GM12873 (cell line): ENCODE measurements around the gene ABTB2.

Experiments
- TF ChIP-seq, protein P1 (sequence below): IDR thresholded peaks from 2 replicates; pipeline ENCODE4 v1.5.1; 2012; ENCODE audit warnings: low read depth, mild to moderate bottlenecking, moderate library complexity, low read length, control low read depth; ENCODE audit not compliant: insufficient read depth; ENCODE audit errors: missing control alignments

Gene ABTB2

DNA sequence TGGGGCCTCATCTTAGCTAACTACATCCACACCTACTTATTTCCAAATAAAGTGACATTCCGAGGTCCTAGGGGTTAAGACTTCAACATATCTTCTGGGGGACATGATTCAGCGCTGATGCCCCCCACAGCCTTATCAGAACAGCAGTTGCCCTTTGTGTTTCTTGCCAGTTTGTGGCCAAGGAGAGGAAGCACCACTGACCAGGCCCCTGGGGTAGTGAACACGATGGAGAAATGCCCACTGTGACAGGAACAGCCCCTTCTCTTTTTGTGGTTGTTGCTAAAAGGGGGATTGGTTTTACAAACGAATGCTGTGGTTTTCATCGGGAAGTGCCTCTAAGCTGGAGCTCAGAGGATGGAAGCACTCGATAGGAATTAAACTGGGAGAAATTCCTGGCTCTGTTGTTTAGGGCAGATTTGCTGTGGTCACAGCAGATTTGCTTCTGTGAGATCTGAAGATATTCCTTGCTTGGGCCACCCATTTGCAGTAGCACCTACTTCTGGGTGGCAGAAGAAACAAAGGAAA, 88.8 kb downstream of the ABTB2 start:
- TF ChIP-seq, protein P1, sequence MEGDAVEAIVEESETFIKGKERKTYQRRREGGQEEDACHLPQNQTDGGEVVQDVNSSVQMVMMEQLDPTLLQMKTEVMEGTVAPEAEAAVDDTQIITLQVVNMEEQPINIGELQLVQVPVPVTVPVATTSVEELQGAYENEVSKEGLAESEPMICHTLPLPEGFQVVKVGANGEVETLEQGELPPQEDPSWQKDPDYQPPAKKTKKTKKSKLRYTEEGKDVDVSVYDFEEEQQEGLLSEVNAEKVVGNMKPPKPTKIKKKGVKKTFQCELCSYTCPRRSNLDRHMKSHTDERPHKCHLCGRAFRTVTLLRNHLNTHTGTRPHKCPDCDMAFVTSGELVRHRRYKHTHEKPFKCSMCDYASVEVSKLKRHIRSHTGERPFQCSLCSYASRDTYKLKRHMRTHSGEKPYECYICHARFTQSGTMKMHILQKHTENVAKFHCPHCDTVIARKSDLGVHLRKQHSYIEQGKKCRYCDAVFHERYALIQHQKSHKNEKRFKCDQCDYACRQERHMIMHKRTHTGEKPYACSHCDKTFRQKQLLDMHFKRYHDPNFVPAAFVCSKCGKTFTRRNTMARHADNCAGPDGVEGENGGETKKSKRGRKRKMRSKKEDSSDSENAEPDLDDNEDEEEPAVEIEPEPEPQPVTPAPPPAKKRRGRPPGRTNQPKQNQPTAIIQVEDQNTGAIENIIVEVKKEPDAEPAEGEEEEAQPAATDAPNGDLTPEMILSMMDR, result no peak

DNA sequence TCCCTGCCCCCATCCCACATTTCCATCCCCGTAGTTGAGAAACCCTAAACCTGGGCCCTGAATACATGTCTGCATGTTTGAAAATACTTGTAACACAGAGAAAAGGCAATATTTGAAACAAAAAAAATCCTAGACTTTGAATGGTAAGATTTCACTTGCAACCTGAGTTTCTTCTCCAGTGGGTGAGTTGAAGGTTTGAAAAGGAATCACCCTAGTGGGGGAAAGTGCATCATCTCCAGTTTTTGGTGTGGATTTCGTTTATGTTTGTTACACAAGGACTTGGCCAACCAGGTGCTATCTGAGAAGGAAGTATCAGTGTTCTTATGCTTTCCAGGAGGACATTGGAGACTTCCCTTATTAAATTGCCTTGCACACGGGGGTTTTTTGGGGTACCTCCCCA, 90.4 kb downstream of the ABTB2 start:
- TF ChIP-seq, protein P1, result no peak

DNA sequence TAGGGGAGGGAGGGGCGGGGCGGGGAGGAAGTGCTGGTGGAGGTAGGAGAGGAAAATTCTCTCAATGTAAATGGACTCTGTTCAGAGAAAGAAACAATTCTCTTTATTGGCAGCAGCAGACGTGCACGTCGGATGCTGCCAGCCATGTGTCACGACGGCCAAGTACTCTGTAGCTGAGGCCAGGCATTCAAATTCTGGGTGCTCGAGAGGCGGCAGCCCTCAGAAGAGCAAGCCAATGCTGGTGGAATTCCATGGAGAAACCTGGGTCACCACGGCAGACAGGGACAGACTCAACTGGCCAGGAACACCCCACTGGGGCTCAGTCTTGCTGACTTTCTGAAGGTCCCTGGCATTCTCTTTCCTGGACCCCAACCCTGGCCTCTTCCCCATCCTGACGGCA, 90.8 kb downstream of the ABTB2 start:
- TF ChIP-seq, protein P1, result no peak

DNA sequence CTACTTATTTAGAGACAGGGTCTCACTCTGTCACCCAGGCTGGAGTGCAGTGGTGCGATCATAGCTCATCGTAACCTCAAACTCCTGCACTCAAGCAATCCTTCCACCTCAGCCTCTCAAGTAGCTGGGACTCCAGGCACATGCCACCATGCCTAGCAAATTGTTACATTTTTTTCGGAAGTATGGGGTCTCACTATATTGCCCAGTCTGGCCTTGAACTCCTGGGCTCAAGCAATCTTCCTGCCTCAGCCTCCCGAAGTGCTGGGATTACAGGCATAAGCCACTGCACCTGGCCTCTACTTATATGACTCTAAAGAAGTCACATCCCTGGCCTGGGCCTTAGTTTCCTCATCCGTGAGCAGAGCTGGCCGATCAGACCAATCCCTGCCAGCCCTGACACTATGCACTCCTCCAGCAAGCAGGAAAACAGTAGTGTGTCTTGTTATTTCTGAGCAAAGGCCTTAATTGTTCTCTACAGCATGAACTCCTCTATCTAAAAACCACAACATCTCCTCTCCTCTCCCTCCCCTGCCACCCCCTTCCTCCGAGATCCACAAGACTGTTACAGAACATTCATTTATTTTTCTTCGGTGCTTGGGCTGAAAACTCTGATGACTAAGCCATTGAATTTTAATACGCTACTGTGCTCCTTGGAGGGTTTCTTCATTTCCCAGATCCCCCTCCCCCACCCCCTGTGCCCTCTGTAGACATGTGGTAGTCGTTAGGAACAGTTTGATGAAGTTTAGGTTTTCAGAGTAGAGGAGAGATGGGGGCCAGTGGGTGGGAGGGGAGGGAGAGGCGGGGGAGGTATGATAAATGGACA, 91.5 kb downstream of the ABTB2 start:
- TF ChIP-seq, protein P1, result no peak

DNA sequence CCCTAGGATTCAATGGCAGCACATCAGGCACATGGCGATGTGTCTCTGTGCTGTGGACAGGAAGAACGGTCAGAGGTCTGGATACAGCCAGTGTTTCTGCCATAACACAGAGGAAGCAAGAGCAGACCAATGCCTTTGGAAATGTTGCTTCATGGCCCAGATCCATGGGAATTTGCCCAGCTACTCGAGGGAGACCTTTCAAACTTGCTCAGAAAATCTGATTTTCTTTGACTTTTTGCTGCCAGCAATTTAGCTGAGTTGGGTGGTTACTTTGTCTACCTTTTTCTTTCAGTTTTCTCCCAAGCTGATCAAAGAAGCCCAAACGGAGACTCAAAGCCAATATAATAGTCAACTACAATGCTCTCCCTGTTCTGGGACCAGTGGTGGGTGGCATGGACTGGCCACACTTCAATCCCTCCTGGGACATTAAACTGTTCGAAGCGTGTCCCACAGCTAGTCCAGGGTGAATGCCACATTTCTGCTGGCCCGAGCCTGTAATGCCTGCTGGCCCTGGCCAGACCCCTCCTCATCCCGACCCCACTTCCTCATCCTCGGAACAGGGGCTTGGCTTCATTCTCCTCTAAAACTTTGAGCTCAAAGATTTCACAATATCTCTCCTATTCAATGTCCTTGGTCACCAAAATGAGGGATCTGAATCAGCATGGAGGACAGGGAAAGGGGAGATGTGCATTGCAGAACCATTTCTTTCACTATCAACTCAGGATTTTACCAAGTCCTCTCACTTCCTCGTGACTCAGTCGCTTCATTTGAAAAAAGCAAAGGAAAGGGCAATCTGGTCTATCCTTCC, 93.3 kb downstream of the ABTB2 start:
- TF ChIP-seq, protein P1, result no peak

DNA sequence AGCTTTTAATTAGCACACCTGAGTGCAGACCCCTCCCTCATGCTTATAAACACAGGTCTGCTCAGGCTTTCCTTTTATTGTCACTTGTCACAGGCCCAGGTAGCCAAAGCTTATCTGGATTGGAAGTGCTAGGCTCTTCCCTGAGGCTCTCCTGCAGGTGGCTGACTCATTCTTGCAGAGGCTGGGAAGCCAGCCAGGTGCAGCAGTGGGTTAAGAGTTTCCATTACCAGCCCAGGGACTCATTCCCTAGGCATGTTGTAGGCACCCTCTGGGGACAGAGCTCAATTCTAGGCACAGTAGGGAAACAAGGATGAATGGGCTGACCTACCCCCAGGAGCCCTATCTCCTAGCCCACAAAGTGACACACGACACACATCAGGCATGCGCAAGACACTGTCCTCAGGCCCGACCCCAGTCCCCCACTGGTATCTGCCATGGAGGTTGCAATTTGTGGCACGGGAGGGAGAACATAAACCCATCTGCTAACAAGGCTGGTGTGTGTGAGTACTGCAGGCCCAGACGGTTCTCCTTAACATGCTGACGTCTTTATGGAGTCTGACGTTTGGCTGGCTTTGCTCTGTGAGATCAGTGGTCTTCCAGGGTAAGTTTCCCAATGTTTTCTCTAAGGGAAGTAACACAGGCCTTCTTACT, 94.2 kb downstream of the ABTB2 start:
- TF ChIP-seq, protein P1, result no peak

DNA sequence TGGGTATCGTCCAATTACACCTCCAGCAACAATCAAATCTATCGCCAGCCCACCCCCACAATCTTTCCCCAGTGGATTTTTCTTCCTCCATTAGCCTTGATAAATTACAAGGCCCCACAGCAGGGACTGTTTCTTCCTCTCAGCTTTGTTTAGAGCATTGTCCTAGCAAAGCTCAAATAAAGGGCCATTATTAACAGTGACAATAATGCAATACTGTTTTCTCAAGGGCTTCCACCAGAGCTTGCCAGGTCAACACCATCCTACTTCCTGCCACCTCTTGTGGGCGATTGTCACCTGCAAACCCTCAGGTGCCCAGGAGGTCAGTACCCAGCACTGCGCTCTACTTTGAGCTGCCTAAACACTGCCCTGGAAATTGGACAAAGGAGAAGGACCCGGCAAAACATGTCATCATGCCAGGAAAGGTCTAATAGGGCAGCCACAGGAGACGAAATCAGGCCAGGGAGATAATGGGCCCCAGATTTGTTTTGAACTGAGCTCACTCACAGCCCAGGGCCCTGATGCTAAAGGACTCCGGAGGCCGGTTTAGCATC, 95.2 kb downstream of the ABTB2 start:
- TF ChIP-seq, protein P1, result no peak
